HFFc6 (cell line): Measurements from ENCODE around the gene OR5H6. TPM values are rescaled to one million over a fixed set of nuclear protein-coding genes. Genes with fewer than 3 reads are reported as not detected.

Experiments used
- DNase-seq: peaks from one replicate; pipeline ENCODE4 v3.0.0-alpha.2; 2018
- H3K27ac Mint-ChIP-seq: 2 replicates; pipeline ENCODE4 v1.8.0; 2020; ENCODE audit warnings: mild to moderate bottlenecking, mixed read lengths
- H3K27me3 Mint-ChIP-seq: 2 replicates; pipeline ENCODE4 v1.8.0; 2021; ENCODE audit warnings: mild to moderate bottlenecking, moderate library complexity, mixed read lengths; ENCODE audit not compliant: insufficient read depth
- H3K36me3 Mint-ChIP-seq: 2 replicates; pipeline ENCODE4 v1.8.0; 2021; ENCODE audit warnings: low read depth, mixed read lengths
- H3K4me1 Mint-ChIP-seq: 2 replicates; pipeline ENCODE4 v1.8.0; 2020; ENCODE audit warnings: low read depth, mixed read lengths
- H3K4me3 Mint-ChIP-seq: 2 replicates; pipeline ENCODE4 v1.8.0; 2020; ENCODE audit warnings: mild to moderate bottlenecking, moderate library complexity, mixed read lengths
- H3K9me3 Mint-ChIP-seq: 2 replicates; pipeline ENCODE4 v1.8.0; 2020; ENCODE audit warnings: mild to moderate bottlenecking, mixed read lengths
- total RNA-seq, 6 experiments: library from RNA; stranded (reverse); fragmentation: NEBNext Ultra II Directional; extraction: Animal tissue kit (Norgen Biotek cat#: 25700); gene quantifications; 2 replicates in 1 of 6; 3 replicates in 5 of 6; pipeline ENCODE4 v1.2.3, GENCODE V29; 2021
- TF ChIP-seq, protein P1 (sequence below): fragments of 200-600 bp; sonication (generic); IDR thresholded peaks from 2 replicates; pipeline ENCODE4 v1.5.0; 2021; ENCODE audit warnings: antibody characterized with exemption, mild to moderate bottlenecking

OR5H6 gene
- total RNA-seq, 6 experiments from 2014 or later, result not detected

DNA sequence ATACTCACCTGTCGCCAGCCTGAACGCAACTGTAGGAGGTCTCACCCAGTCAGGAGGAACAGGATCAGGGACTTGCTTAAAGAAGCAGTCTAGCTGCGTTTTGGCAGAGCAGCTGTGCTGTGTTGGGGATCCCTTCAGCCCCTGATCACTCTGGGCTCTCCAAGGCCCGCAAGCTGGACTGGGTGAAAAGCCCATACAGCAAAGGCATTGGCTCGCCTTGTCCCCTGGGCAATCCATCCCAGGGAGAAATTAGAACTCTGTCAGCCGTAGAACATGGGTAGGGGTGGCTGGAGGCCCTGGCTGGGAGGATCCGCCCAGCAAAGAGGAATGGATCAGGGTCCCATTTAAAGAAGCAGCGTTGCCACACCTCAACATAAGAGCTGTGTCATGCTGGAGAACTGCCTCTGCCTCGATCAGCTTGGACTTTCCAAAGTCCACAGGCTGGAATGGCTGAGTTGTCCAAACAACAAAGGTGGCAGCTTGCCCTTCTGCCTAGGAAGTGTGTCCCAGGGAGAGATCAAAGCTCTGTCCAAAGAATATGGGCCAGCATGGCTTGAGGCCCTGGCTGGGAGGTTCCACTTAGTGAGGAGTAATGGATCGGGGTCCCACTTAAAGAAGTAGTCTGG is 27.4 kb downstream of the OR5H6 start:
- no peak for DNase-seq
- Mint-ChIP-seq H3K9me3 (peaks cover 24% of the 10 kb centered on the region; the same call in 1 of the 2 replicates), H3K27ac (no peak overlapping the region), H3K36me3 (no peaks in the 10 kb centered on the region), H3K4me1 (no peaks in the 10 kb centered on the region), H3K4me3 (no peak overlapping the region), H3K27me3 (no peaks in the 10 kb centered on the region; the same call in none of the 2 replicates)
- TF ChIP-seq, protein P1, sequence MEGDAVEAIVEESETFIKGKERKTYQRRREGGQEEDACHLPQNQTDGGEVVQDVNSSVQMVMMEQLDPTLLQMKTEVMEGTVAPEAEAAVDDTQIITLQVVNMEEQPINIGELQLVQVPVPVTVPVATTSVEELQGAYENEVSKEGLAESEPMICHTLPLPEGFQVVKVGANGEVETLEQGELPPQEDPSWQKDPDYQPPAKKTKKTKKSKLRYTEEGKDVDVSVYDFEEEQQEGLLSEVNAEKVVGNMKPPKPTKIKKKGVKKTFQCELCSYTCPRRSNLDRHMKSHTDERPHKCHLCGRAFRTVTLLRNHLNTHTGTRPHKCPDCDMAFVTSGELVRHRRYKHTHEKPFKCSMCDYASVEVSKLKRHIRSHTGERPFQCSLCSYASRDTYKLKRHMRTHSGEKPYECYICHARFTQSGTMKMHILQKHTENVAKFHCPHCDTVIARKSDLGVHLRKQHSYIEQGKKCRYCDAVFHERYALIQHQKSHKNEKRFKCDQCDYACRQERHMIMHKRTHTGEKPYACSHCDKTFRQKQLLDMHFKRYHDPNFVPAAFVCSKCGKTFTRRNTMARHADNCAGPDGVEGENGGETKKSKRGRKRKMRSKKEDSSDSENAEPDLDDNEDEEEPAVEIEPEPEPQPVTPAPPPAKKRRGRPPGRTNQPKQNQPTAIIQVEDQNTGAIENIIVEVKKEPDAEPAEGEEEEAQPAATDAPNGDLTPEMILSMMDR, result no peak

Other genes starting within 250 kb of the OR5H6 start
- gene GABRR3, start 228.9 kb upstream of the OR5H6 start, total RNA-seq, result not detected
- not detected for gene OR5AC2, start 177.1 kb upstream of the OR5H6 start, total RNA-seq
- not detected for gene OR5H1, start 133.5 kb upstream of the OR5H6 start, total RNA-seq
- gene OR5H14, start 116.8 kb upstream of the OR5H6 start, total RNA-seq, result not detected
- not detected for gene OR5H15, start 97.5 kb upstream of the OR5H6 start, total RNA-seq
- not detected for gene OR5H2, start 18.3 kb downstream of the OR5H6 start, total RNA-seq
- gene OR5K4, start 89.6 kb downstream of the OR5H6 start, total RNA-seq, result not detected
- gene OR5K3, start 126.4 kb downstream of the OR5H6 start, total RNA-seq, result not detected
- not detected for gene OR5K1, start 199.0 kb downstream of the OR5H6 start, total RNA-seq
- not detected for gene OR5K2, start 233.4 kb downstream of the OR5H6 start, total RNA-seq